ENCODE measurements around the gene OR51E2. TPM values are rescaled to one million over a fixed set of nuclear protein-coding genes. Genes with fewer than 3 reads are reported as not detected.

The OR51E2 gene
- total RNA-seq, 3 donors from 2014 or later (not counting 1 experiment from before 2014, with no cell fraction given): not detected

GRCh38 chr11:4643076-4643475, 54.6 kb downstream of the OR51E2 start:
- Histone ChIP-seq H3K36me3 (ENCODE audit: control insufficient read depth, insufficient read depth, low read length) (no peaks in the 10 kb centered on the region), H3K9me3 (ENCODE audit: control insufficient read depth, insufficient read depth, low read length) (no peaks in the 10 kb centered on the region), H3K4me1 (ENCODE audit: control insufficient read depth, insufficient read depth, low read length) (no peaks in the 10 kb centered on the region), H3K4me3 (ENCODE audit: low read length) (no peak overlapping the region), H3K27ac (ENCODE audit: low read length) (no peak overlapping the region), H3K27me3 (ENCODE audit: control insufficient read depth, insufficient read depth, low read length) (no peaks in the 10 kb centered on the region)
- Mint-ChIP-seq H3K36me3 (no peaks in the 10 kb centered on the region), H3K4me1 (no peaks in the 10 kb centered on the region), H3K27me3 (ENCODE audit: low read depth in 2 of 2) (peaks cover 13 to 17% of the 10 kb centered on the region in 2 donors), H3K27ac (no peak overlapping the region), H3K4me3 (no peak overlapping the region), H3K9me3 (no peaks in the 10 kb centered on the region)
- DNase-seq: no peak
- no peak for TF ChIP-seq CTCF (IDR thresholded peaks at IDR 0.05)
- 40% methylated on average over 4 of the region's 5 CpGs for WGBS (ENCODE audit: insufficient coverage)
- ATAC-seq: no peak
- intact Hi-C loops (cut with micrococcal nuclease): no loop called here

GRCh38 chr11:4642043-4642442, 55.6 kb downstream of the OR51E2 start:
- Histone ChIP-seq H3K36me3 (ENCODE audit: control insufficient read depth, insufficient read depth, low read length) (no peaks in the 10 kb centered on the region), H3K4me3 (ENCODE audit: low read length) (no peak overlapping the region), H3K9me3 (ENCODE audit: control insufficient read depth, insufficient read depth, low read length) (no peaks in the 10 kb centered on the region), H3K4me1 (ENCODE audit: control insufficient read depth, insufficient read depth, low read length) (peaks cover 2% of the 10 kb centered on the region), H3K27ac (ENCODE audit: low read length) (no peak overlapping the region), H3K27me3 (ENCODE audit: control insufficient read depth, insufficient read depth, low read length) (no peaks in the 10 kb centered on the region)
- intact Hi-C loops (cut with micrococcal nuclease): no loop called here
- no peak for ATAC-seq
- no peak for TF ChIP-seq CTCF (IDR thresholded peaks at IDR 0.05)
- peaks cover 11 to 17% of the 10 kb centered on the region in 2 donors for H3K27me3 Mint-ChIP-seq (ENCODE audit: low read depth in 2 of 2)
- no peaks in the 10 kb centered on the region for H3K4me1 Mint-ChIP-seq
- H3K4me3 Mint-ChIP-seq: no peak overlapping the region
- no peaks in the 10 kb centered on the region for H3K9me3 Mint-ChIP-seq
- WGBS (ENCODE audit: insufficient coverage): 85% methylated on average over 7 of the region's 7 CpGs
- no peak overlapping the region for H3K27ac Mint-ChIP-seq
- no peaks in the 10 kb centered on the region for H3K36me3 Mint-ChIP-seq
- DNase-seq: no peak

GRCh38 chr11:4641501-4641900, 56.2 kb downstream of the OR51E2 start:
- DNase-seq (no peak), ATAC-seq (no peak)
- no peak overlapping the region for H3K4me3 Mint-ChIP-seq
- WGBS (ENCODE audit: insufficient coverage): 91% methylated on average over 7 of the region's 7 CpGs
- Histone ChIP-seq H3K36me3 (ENCODE audit: control insufficient read depth, insufficient read depth, low read length) (no peaks in the 10 kb centered on the region), H3K4me3 (ENCODE audit: low read length) (no peak overlapping the region), H3K9me3 (ENCODE audit: control insufficient read depth, insufficient read depth, low read length) (no peaks in the 10 kb centered on the region), H3K4me1 (ENCODE audit: control insufficient read depth, insufficient read depth, low read length) (peaks cover 6% of the 10 kb centered on the region), H3K27ac (ENCODE audit: low read length) (no peak overlapping the region), H3K27me3 (ENCODE audit: control insufficient read depth, insufficient read depth, low read length) (no peaks in the 10 kb centered on the region)
- intact Hi-C loops (cut with micrococcal nuclease): no loop called here
- H3K4me1 Mint-ChIP-seq: no peaks in the 10 kb centered on the region
- no peak overlapping the region for H3K27ac Mint-ChIP-seq
- no peaks in the 10 kb centered on the region for H3K36me3 Mint-ChIP-seq
- no peak for TF ChIP-seq CTCF (IDR thresholded peaks at IDR 0.05)
- peaks cover 11 to 17% of the 10 kb centered on the region in 2 donors for H3K27me3 Mint-ChIP-seq (ENCODE audit: low read depth in 2 of 2)
- no peaks in the 10 kb centered on the region for H3K9me3 Mint-ChIP-seq

GRCh38 chr11:4639931-4640330, 57.7 kb downstream of the OR51E2 start:
- H3K9me3 ChIP-seq (ENCODE audit: control insufficient read depth, insufficient read depth, low read length): no peaks in the 10 kb centered on the region
- H3K27me3 Mint-ChIP-seq (ENCODE audit: low read depth in 2 of 2): peaks cover 9 to 11% of the 10 kb centered on the region in 2 donors
- H3K27ac ChIP-seq (ENCODE audit: low read length): no peak overlapping the region
- H3K4me1 Mint-ChIP-seq: no peaks in the 10 kb centered on the region
- ATAC-seq (no peak), DNase-seq (no peak)
- H3K27me3 ChIP-seq (ENCODE audit: control insufficient read depth, insufficient read depth, low read length): no peaks in the 10 kb centered on the region
- no peak overlapping the region for H3K4me3 ChIP-seq (ENCODE audit: low read length)
- H3K4me1 ChIP-seq (ENCODE audit: control insufficient read depth, insufficient read depth, low read length): peaks cover 6% of the 10 kb centered on the region
- 82% methylated on average over 6 of the region's 6 CpGs for WGBS (ENCODE audit: insufficient coverage)
- intact Hi-C loops (cut with micrococcal nuclease): no loop called here
- H3K36me3 ChIP-seq (ENCODE audit: control insufficient read depth, insufficient read depth, low read length): no peaks in the 10 kb centered on the region
- H3K27ac Mint-ChIP-seq: no peak overlapping the region
- no peak for TF ChIP-seq CTCF (IDR thresholded peaks at IDR 0.05)
- H3K4me3 Mint-ChIP-seq: no peak overlapping the region
- no peaks in the 10 kb centered on the region for H3K36me3 Mint-ChIP-seq
- H3K9me3 Mint-ChIP-seq: no peaks in the 10 kb centered on the region

Measured in natural killer cell (primary cell).